ENCODE results near the gene DPEP2.
A peak's percentile ranks its signal among the peaks of the same experiment; 100 is the strongest.
"Not testable (repeated sequence)": the region's sequence is repeated elsewhere in the genome, so short reads cannot be mapped to it uniquely, and the experiment has no call there.

The DPEP2 gene

DNA sequence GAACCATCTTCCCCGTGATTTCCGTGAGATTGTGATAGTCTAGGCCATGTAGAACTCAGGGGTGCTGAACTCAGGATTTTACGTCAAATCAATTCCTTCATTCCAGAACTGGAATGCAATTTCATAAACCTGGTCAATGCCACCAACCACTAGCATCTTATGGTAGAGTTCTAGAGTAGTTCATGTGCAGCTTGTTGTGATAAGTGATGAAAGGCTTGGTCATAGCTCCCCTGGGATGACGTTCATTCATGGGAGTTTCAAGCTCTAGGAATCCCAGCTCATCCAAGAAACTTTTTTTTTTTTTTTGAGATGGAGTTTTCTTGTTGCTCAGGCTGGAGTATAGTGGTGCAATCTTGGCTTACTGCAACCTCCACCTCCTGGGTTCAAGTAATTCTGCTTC lies 3.7 kb upstream of the DPEP2 start:
- DNase-seq = no peak

DNA sequence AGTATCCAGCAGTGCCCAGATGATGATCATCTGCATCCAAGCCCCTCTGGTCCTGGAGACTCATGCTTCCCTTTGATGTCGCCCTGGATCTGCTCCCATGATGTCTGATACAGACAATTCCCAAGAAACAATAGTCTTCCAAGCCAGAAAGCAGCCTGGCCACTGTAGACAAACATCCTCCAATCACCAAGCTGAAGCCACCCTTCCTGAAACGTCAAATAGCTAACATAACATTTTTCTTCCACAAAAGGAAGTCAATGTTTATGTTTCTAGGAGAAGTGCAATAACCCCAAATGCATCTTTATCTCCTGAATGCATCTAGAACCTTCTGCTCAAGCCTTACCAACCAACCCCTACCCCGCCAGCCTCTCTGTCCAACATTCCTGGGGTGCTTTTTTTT lies 1.2 kb upstream of the DPEP2 start:
- no peak for DNase-seq

DNA sequence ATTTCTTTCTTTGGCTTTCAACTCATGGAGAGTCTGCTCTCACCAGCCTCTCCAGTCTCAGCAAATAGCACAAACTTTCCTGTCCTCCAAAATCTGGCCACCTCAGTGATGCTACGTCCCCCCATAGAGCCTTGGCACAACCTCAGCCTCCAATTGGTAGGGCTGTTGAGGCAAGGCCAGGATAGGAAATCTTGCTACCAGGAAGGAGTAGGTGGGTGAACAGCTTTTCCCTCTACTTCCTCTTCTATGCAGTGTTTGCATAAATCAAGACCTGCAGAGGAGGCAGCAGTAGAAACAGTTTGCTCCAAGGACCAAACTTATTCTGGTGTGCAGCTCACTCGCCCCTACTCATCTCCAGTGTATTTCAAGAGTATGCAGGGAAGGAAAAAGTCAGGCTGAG lies 701 bp upstream of the DPEP2 start:
- DNase-seq = no peak

DNA sequence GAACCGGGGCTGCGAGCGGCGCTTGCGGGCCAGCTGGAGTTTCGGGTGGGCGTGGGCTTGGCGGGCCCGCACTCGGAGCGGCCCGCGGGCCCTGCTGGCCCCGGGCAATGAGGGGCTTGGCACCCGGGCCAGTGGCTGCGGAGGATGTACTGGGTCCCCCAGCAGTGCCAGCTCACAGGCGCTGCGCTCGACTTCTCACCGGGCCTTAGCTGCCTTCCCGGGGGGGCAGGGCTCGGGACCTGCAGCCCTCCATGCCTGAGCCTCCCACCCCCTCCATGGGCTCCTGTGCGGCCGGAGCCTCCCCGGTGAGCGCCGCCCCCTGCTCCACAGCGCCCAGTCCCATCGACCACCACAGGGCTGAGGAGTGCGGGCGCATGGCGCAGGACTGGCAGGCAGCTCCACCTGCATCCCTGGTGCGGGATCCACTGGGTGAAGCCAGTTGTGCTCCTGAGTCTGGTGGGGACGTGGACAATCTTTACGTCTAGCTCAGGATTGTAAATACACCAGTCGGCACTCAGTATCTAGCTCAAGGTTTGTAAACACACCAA lies 979 bp downstream of the DPEP2 start:
- not testable (repeated sequence) for DNase-seq

DNA sequence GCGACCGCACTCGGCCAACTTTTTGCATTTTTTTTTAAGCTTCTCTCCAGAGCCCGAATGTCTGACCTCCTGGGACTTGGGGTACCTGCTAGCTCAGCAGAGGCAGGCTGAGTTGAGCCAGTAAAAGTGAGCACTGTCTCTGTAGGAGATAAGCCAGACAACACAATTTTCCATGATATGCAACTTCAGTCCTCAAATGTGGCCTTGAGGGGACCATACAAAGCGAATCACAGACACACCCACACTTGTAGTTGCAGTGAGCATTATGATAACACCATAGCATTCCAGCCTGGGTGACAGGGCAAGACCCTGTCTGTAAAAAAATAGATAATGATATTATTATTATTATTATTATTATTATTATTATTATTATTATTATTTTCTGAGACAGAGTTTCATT lies 2.6 kb downstream of the DPEP2 start:
- no peak for DNase-seq

DNA sequence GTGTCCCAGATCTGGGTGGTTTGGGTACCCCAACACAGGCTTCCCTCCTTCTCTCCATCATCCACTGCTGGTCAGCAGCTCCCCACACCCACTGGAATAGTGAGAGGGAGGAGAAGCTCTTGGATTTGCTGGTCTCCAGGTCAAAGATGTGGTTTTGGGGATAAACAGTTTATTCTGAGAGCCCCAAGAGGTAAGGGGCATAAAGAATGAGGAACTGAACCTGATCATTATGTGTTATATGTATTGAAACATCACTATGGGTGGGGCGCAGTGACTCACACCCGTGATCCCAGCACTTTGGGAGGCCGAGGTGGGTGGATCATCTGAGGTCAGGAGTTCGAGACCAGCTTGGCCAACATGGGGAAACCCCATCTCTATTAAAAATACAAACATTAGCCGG lies 3.9 kb downstream of the DPEP2 start:
- peak; percentile 69 for DNase-seq

DNA sequence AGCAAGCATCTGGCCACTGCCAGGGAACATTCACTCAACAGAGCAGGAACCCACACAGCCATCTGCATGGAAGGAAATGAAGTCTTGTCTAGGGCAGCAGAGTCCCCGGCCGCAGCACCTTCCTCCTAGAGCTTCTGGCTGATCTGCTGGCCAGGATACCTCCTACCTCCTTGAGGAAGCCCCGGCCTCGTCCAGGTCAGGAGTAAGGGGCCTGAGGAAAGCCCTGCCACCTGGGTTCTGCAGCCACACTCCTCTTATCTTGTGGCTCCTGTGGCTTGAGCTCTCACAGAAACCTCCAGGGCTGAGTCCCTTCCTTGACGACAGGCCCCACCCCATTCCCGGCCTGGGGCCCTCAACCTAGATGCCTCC lies 5.3 kb downstream of the DPEP2 start:
- not testable (repeated sequence) for DNase-seq

DNA sequence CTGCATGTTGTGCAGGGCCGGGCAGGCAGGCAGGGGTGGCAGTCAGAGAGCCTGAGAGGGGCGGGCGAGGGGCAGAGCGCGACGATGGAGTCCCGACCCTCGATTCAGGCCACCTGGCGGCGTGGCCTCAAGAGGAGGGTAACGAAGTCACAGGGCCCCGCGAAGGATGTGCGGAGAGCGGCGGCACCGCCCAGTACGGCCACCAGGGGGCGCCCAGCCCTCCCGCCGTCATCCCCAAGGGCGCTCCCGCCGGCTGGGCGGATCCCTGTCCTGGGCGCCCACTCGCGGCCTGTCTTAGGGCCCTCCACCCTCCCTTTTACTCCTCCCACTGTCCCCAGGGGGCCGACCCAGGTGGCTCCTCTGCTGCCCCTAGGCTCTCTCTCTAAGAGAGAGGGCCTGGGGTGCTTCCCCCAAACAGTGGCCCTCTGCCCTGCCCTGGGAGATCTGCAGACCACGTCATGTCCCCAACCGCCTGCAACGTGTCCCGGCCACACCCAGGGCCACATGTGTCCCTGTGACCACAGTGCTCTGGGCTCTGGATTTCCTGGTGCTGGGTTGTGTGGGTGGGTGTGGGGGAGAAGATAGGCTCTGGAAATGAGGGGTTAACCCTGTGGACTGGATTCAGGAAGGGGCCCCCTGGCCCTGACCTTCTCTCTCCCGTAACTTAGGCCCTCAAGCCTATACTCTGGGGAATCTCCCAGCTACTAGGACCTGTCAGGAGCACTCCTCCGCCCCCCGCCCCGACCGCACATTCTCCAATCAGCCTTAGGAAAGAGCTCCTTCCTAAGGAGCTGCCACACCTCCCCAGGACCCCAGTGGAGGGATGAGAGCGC lies 5.9 kb downstream of the DPEP2 start:
- DNase-seq = peak; percentile 94

DNA sequence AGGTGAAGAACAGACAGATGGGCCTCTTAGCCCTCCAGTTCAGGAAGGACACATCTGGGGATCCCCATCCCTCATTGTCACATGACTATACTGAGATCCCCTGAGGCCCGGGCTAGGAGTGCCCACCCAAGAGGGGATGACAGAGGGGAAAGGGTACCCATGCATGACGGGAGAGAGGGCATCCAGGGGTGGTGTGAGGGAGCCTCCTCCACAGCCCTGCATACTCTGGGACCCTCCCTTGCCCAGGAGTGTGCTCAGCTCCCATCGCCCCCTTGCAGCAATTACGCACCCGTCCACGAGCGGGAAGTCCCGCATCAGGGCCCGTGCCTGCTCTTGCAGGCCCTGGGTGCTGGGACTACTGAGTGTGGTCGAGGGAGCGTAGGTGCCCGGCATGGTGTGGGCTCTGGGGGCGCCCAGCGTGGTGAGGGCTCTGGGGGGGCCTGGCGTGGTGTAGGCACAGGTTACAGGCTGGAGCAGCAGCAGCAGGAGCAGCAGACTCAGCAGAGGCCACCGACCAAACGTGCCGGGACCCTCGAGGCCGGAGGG lies 6.5 kb downstream of the DPEP2 start:
- no peak for DNase-seq

DNA sequence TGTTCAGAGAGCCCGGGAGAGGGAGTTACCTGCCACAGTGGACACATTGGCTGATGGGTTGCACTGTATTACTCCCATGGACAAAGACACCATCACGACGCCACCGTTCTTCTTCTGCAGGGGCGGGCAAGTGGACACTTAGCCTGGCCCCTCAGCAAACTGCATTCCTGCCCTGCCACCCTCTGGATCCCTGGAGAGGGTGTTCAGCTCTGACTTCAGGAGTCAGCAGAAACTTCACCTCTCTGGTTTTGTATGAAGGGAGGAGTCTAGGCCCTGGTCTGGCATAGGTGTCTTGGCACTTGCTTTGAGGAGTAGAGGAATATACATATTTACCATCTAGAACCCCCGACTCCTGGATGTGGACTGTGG lies 9.3 kb downstream of the DPEP2 start:
- DNase-seq = no peak

DNA sequence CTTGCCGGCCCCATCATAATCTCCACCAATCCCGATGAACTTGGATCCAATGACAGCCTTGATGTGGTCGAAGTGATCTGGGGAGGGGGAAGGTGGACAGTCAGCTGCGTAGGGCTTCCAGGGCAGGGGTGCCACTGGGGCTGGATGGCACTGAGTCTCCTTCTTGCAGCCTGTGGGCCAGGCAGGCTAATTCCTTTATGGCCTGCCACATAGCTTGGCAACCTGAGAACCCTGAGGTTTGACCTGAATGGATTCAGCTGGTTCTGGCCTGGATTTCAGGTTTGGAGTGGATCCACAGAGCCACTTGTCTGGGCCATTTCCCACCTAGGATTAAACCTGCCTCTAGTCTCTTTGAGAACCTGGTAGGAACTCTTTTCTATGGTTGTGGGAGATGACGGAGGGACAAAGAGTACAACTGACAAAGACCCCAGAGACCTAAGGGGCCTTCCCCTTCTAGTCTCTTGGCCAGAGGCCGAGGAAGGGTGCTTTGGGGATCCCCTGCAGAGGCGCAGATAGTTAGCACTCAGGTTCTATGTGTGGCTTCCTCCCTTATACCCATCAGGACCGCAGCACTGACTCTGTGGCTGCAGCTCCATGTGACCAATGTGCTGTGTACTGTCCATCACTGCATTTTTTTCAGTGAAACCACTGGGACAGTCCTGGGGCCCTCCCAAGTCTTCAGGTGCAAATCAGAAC lies 9.8 kb downstream of the DPEP2 start:
- DNase-seq = no peak

DNA sequence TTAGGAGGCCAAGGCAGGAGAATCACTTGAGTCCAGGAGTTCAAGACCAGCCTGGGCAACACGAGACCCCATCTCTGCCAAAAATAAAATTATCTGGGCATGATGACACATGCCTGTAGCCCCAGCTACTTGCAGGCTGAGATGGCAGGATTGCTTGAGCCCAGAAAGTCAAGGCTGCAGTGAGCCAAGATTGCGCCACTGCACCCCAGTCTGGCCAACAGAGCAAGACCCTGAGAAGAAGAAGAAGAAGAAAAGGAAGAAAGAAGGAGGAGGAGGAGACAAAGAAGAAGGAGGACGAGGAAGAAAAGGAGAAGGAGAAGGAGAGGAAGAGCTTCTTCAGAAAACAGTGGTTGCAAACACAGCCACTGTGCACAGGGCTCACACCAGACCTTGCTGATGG lies 10.6 kb downstream of the DPEP2 start:
- DNase-seq = no peak

DNA sequence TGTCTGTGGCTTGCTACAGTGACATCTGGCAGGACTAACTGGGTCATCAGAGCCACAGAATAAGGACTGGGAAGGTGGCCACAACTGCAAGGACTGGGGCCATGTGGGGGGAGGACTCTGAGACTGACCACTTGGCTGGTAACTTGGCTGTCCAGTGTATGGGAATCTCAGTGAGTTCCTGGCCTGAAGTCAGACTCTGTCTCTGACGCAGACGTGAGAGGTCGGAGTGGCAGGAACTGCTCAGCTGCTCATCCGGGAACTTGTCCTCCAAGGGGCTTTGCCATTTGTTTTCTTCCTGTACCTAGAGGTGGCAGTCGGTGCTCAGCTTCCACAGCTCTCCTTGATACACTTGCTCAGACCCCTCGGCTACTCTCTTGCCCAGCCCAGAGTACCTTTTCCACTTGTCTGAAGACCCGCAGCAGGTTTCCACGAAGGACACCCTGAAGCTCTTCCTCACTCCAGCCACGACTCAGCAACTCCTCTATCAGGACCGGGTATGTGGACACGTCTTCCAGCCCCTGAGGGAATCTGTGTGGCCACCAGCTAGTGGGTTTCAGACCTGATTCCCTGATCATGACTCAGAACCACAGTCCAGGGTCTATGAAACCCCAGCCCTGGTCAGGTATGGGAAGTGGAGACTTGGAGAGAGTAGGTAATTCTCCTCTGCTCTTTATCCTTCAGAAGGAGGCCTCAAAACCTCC lies 11.7 kb downstream of the DPEP2 start:
- no peak for DNase-seq

DNA sequence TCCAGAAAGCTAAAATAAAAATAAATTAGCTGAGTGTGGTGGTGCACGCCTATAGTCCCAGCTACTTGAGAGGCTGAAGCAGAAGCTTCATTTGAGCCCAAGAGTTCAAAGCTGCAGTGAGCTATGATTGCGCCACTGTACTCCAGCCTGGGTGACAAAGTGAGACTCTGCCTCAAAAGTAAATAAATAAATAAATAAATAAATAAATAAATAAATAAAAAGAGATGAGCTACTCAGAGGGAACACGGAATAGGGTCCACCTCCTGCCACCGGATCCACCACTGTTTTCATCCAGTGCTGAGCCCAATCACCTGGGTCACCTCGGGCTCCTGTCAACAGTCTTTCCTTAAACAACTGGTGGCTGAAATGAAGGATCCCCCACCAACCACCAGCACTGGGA lies 12.3 kb downstream of the DPEP2 start:
- DNase-seq = no peak

DNA sequence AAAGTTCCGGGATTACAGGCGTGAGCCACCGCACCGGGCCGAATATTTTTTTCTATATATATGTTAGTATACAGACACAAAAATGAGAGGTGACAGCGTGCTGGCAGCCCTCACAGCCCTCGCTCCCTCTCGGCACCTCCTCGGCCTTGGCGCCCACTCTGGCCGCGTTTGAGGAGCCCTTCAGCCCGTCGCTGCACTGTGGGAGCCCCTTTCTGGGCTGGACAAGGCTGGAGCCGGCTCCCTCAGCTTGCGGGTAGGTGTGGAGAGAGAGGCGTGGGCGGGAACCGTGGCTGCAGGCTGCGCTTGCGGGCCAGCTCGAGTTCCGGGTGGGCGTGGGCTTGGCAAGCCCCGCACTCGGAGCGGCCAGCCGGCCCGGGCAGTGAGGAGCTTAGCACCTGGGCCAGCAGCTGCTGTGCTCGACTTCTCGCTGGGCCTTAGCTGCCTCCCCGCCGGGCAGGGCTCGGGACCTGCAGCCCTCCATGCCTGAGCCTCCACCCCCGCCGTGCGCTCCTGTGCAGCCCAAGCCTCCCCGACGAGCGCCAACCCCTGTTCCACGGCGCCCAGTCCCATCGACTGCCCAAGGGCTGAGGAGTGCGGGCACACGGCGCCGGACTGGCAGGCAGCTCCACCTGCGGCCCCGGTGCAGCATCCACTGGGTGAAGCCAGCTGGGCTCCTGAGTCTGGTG lies 17.1 kb downstream of the DPEP2 start:
- DNase-seq = no peak

DNA sequence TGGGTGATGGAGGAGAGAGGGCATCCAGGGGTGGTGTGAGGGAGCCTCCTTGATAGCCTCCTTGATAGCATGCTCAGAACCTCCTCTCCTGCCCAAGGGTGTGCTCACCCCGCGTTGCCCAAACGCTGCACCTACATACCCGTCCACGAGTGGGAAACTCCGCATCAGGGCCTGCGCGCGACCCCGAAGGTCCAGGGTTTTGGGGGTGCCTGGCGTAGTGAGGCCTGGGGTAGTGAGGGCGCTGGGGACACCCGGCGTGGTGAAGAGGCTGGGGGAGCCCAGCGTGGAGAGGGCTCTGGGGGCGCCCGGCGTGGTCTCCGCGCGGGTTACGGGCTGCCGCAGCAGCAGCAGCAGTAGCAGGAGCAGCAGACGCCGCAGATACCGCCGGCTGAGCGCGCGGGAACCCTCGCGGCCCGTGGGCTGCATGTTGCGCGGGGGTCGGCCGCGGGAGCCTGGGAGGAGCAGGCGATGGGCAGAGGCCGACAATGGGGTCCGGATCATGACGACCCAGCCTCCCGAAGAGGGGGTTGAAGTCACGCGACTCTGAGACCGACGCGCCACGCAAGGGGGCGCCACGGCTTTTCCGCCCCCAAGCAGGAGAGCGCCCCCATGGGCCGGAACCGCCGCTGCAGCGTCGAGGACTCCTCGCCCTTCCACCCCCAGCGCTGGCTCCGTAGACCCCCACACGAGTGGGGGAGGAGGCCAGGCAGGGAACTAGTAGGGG lies 19.2 kb downstream of the DPEP2 start, which contains the start of gene DPEP3:
TSS of gene DPEP3 (minus strand) at position 545 of the 724 bp plus-strand sequence. CDS start at position 426, 119 bp downstream.
- no peak for DNase-seq

DNA sequence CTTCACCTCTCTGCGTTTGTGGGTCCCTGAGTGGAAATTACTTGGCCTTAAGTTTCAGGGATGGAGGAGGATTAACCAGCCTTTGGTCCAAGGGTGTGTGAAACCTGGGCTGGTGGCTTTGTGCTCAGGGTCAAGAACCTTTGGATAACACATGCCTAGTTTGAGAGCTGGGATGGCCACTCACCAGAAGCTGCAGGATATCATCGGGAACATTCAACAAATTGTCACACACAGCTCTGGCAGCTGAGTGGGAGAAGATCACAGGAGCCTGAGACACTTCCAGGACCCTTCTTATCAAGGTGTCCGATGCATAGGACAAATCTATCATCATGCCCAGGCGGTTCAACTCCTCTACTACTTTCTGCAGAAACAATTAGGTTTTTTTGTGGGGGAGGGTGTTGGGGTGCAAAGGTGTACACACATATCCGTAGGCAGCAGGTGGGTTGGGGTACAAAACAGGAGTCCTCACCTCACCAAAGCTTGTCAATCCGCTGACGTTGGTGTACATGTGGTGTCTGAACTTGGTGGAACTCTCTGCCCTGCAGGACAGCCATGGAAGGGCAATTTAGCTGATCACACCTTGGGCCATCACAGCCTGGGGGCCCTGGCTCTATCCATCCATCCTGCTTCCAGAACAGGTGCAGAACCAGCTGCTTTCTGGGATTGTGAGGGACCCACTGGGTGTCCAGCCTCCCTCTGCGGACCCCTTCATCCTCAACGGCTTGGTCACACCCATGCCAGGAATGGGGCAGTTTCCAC lies 21.6 kb downstream of the DPEP2 start:
- no peak for DNase-seq

DNA sequence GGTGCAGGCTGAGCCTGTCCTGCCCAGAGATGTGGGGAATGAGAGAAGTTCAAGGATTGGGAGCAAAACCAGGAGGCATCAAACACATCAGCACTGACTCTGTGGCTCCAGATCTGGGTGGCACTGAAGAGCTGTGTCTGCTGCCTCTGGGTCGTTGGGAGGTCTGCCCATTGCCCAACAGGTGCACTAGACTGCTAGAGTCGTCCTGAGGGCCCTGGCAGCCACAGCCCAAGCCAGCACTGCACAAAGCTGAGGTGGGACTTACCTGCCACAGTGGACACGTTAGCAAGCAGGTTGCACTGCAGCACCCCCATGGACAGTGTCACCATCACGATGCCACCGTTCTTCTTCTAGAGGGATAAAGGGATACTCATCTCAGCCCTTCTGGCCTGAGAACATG lies 22.3 kb downstream of the DPEP2 start:
- DNase-seq = no peak

DNA sequence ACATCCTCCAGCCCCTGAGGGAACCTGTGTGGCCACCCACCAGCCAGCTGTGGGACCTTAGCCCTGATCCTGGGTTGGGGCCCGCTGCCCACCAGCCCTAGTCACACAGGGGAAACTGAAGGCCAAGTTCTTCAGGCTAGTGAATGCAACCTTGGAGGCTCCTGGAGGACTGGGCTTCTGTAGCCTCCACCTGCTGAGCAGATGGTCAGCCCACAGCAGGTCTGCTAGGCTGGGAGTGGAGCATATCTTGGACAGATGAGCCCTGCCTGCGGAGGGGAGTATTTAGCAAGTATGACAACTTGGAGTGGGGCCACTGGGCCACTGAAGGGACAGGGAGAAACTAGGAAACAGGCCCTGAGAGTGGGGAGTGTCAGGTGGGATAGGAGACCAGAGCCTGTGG lies 23.1 kb downstream of the DPEP2 start:
- no peak for DNase-seq

DNA sequence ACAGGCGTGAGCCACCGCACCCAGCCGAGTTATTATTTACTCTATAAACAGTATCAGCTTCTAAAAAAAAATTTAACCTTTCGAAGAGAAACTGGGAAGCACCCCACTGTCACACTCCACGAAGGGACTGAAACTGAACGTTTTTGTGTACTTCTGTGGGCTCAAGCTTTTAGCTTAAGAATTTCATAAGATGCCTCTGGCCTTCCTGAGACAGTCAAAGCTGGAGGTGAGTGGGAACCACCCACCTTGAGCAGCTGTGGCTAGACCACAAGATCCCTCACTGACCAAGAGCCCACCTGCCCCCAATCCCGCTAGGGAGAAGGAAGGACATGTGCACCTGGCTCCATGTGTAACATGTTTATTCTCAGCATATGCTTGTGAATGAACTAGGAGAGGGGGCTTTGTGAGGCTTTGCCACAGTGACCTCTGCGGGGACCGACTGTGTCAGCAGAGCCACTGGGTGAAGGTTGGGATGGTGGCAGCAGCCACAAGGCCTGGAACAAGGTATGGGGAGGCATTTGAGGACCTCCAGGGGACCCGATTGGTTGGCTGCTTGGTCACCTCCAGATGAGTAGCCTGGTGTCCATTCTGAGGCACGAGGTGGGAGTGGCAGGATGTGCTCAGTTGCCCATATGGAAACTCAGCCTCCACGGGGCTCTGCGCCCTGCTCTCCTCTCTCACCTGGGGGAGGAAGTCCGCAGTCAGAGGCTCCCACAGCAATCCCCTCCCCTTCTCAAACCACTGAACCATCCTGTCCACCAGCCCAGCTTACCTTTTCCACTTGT lies 23.8 kb downstream of the DPEP2 start:
- DNase-seq = no peak
